ENCODE measurements around the gene PHC3. TPM values are rescaled to one million over a fixed set of nuclear protein-coding genes. Genes with fewer than 3 reads are reported as not detected.

The PHC3 gene
- total and polyA plus RNA-seq, 2 donors (not counting 1 experiment from before 2014, with no cell fraction given), result 36.0 to 63.2 TPM

GRCh38 chr3:170080605-170081004 is 100.9 kb downstream of the PHC3 start:
- Histone ChIP-seq H3K79me2 (ENCODE audit: control insufficient read depth, insufficient read depth, low read length) (no peaks in the 10 kb centered on the region), H3K4me2 (ENCODE audit: extremely low read depth, insufficient read depth, low read length) (no peak overlapping the region), H3K4me1 (ENCODE audit: control insufficient read depth, extremely low read depth, insufficient read depth, low read length) (no peaks in the 10 kb centered on the region), H3K9me3 (ENCODE audit: control insufficient read depth, insufficient read depth, low read depth, low read length) (no peaks in the 10 kb centered on the region), H3K27ac (ENCODE audit: insufficient read depth, low read length) (no peak overlapping the region), H3K27me3 (ENCODE audit: control insufficient read depth, insufficient read depth, low read length) (no peaks in the 10 kb centered on the region), H2AFZ (ENCODE audit: low read length) (no peak overlapping the region), H3K36me3 (ENCODE audit: control insufficient read depth, insufficient read depth, low read length) (no peaks in the 10 kb centered on the region), H4K20me1 (ENCODE audit: control insufficient read depth, extremely low read depth, insufficient read depth, low read length) (no peaks in the 10 kb centered on the region), H3K4me3 (replicated peaks in 1 of 4; ENCODE audit: control extremely low read depth in 1 of 4, insufficient read depth in 1 of 4, low read depth in 3 of 4, low read length in 4 of 4) (no peak overlapping the region), H3K9ac (ENCODE audit: insufficient read depth, low read length) (no peak overlapping the region)
- TF ChIP-seq CTCF (conservative IDR thresholded peaks at IDR 0.05 in 1 of 2, IDR thresholded peaks at IDR 0.05 in 1 of 2; ENCODE audit: low read depth in 1 of 2, low read length in 2 of 2) (no peak), EZH2 (IDR thresholded peaks at IDR 0.05; ENCODE audit: low read length, missing control alignments) (no peak)
- no peak for DNase-seq (ENCODE audit: low read depth in 2 of 2)

DNA sequence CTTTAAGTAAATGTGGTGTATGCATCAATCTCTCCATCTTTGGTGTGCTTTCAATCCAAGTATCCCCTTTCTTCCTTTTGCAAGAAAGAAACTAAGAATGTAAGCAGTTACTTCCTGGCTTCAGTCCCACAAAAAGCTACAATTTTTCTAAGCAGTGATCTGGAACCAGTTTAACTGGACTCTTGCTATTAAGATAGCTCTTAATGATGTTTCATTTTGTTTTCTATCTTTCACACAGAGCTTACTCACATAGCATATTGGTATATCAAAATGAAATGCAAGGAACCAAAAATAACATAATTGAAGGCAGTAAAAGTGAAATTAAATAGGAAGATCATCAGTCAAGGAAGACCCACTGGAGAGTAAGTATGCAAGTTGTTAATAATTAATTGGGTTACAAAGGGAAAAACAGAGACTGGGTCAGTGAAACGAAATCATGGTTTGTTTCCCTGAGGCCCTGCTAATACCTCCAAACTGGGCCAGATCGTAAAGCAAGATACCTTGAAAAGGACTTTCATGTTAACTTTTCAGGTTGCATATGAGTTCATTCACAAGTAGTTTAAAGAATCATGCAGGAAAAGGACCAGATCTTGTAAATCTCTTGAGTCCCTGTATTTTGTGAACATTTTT is 101.9 kb downstream of the PHC3 start:
- Histone ChIP-seq H3K27ac (ENCODE audit: insufficient read depth, low read length) (no peak overlapping the region), H3K9ac (ENCODE audit: insufficient read depth, low read length) (no peak overlapping the region), H2AFZ (ENCODE audit: low read length) (no peak overlapping the region), H3K4me2 (ENCODE audit: extremely low read depth, insufficient read depth, low read length) (no peak overlapping the region), H3K4me1 (ENCODE audit: control insufficient read depth, extremely low read depth, insufficient read depth, low read length) (no peaks in the 10 kb centered on the region), H3K4me3 (replicated peaks in 1 of 4; ENCODE audit: control extremely low read depth in 1 of 4, insufficient read depth in 1 of 4, low read depth in 3 of 4, low read length in 4 of 4) (no peak overlapping the region), H3K27me3 (ENCODE audit: control insufficient read depth, insufficient read depth, low read length) (no peaks in the 10 kb centered on the region), H3K36me3 (ENCODE audit: control insufficient read depth, insufficient read depth, low read length) (no peaks in the 10 kb centered on the region), H3K9me3 (ENCODE audit: control insufficient read depth, insufficient read depth, low read depth, low read length) (no peaks in the 10 kb centered on the region), H4K20me1 (ENCODE audit: control insufficient read depth, extremely low read depth, insufficient read depth, low read length) (no peaks in the 10 kb centered on the region), H3K79me2 (ENCODE audit: control insufficient read depth, insufficient read depth, low read length) (no peaks in the 10 kb centered on the region)
- peak in 1 of 2 donors; percentile 9 for DNase-seq (ENCODE audit: low read depth in 2 of 2)
- TF ChIP-seq CTCF (conservative IDR thresholded peaks at IDR 0.05 in 1 of 2, IDR thresholded peaks at IDR 0.05 in 1 of 2; ENCODE audit: low read depth in 1 of 2, low read length in 2 of 2), result no peak
- TF ChIP-seq EZH2 (IDR thresholded peaks at IDR 0.05; ENCODE audit: low read length, missing control alignments), result no peak

DNA sequence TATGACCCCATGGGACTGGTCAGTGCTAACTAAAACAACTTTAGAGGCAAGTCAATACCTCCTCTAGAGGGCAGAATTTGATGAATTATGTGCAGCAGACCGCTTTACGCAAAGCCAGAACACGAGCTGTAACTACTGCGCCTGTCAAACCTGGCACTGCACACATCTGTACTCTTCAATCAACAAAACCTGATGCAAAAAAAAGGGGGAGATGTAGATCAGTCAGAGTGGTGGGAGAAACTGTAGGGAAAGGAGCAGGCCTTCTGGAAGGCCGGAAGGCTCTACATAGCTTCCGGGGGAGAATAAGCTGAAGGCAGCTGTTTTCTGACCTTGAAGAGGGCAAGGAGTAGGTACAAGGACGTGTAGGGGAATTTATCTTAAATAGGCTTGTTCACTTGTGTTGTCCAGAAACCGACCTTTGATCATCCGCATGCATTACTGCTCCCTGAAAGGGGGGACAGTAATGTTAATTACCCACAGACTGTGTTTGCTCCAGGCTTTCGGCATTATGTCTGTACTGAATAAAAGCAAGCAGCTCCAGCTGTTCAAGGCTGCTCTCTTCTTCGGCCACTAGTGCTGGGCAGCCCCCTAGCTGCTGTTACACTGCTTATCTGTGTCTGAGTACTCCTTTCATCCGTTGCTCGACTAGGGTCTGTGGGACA is 102.8 kb downstream of the PHC3 start:
- no peak overlapping the region for H3K9ac ChIP-seq (ENCODE audit: insufficient read depth, low read length)
- no peak for DNase-seq (ENCODE audit: low read depth in 2 of 2)

More for the DNA sequence above, 102.8 kb downstream of the PHC3 start:
- Histone ChIP-seq H3K36me3 (ENCODE audit: control insufficient read depth, insufficient read depth, low read length) (no peaks in the 10 kb centered on the region), H3K4me1 (ENCODE audit: control insufficient read depth, extremely low read depth, insufficient read depth, low read length) (no peaks in the 10 kb centered on the region), H3K4me3 (replicated peaks in 1 of 4; ENCODE audit: control extremely low read depth in 1 of 4, insufficient read depth in 1 of 4, low read depth in 3 of 4, low read length in 4 of 4) (no peak overlapping the region), H3K27ac (ENCODE audit: insufficient read depth, low read length) (no peak overlapping the region), H3K4me2 (ENCODE audit: extremely low read depth, insufficient read depth, low read length) (no peak overlapping the region), H3K79me2 (ENCODE audit: control insufficient read depth, insufficient read depth, low read length) (no peaks in the 10 kb centered on the region), H3K9me3 (ENCODE audit: control insufficient read depth, insufficient read depth, low read depth, low read length) (no peaks in the 10 kb centered on the region), H3K27me3 (ENCODE audit: control insufficient read depth, insufficient read depth, low read length) (no peaks in the 10 kb centered on the region), H2AFZ (ENCODE audit: low read length) (no peak overlapping the region), H4K20me1 (ENCODE audit: control insufficient read depth, extremely low read depth, insufficient read depth, low read length) (no peaks in the 10 kb centered on the region)
- TF ChIP-seq CTCF (conservative IDR thresholded peaks at IDR 0.05 in 1 of 2, IDR thresholded peaks at IDR 0.05 in 1 of 2; ENCODE audit: low read depth in 1 of 2, low read length in 2 of 2), result no peak
- no peak for TF ChIP-seq EZH2 (IDR thresholded peaks at IDR 0.05; ENCODE audit: low read length, missing control alignments)
